HepG2 (cell line): ENCODE data around the gene CHID1.

Source experiments
- RAD21 ChIP-seq: fragments of 450-650 bp; formaldehyde crosslinking; IDR thresholded peaks from 2 replicates; pipeline ENCODE4 v1.5.0; 2020; ENCODE audit warnings: mild to moderate bottlenecking
- ZNF124 ChIP-seq: sonication (generic); formaldehyde crosslinking; IDR thresholded peaks from 2 replicates; pipeline ENCODE4 v1.4.0; 2020; ENCODE audit warnings: missing genetic modification reagents
- ZNF350 ChIP-seq: sonication (generic); formaldehyde crosslinking; IDR thresholded peaks from 2 replicates; pipeline ENCODE4 v1.4.0; 2020; ENCODE audit warnings: mild to moderate bottlenecking, low read depth, missing genetic modification reagents, borderline replicate concordance
- ZNF776 ChIP-seq: sonication (generic); formaldehyde crosslinking; IDR thresholded peaks from 2 replicates; pipeline ENCODE4 v1.4.0; 2020; ENCODE audit warnings: mild to moderate bottlenecking, missing genetic modification reagents
- TF ChIP-seq, protein P1 (sequence below), 2 experiments: IDR thresholded peaks; 2 replicates each; pipeline ENCODE4 v1.6.1; 2011 to 2012; ENCODE audit warnings: low read length in 2 of 2, borderline replicate concordance in 1 of 2, low read depth in 1 of 2, mild to moderate bottlenecking in 1 of 2, moderate library complexity in 1 of 2
- TF ChIP-seq, protein P2 (sequence below): sonication (generic); formaldehyde crosslinking; IDR thresholded peaks from 2 replicates; pipeline ENCODE4 v1.4.0; 2020; ENCODE audit warnings: missing genetic modification reagents

DNA sequence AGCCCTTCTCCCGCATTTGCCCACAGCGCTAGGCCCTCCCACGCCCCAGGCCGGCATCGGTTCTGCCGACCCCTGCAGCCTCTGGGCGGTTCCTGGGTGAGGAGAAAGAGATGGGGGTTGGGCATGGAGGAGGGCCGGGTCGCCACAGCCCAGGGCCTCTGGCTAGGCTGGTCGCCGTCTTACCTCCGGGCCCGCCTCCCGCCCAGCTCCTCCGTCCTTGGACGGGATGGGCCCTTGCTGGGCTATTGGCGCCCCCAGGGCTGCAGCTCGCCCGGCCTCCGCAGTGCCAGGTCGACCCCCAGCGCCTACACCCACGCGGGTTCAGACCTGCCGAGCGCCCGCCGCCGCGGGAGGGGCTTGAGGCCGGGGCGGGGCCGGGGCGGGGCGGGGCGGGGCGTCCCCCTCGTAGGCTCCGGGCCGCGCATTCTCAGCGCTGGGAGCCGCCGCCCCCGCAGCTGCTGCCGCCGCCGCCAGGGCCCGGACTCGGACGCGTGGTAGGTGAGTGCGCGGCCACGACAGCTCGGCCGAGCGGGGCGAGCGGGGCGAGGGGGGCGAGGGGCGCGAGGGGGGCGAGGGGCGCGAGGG is 78.0 kb downstream of the CHID1 start, which contains the start of gene CD151:
- TF ChIP-seq, protein P1, sequence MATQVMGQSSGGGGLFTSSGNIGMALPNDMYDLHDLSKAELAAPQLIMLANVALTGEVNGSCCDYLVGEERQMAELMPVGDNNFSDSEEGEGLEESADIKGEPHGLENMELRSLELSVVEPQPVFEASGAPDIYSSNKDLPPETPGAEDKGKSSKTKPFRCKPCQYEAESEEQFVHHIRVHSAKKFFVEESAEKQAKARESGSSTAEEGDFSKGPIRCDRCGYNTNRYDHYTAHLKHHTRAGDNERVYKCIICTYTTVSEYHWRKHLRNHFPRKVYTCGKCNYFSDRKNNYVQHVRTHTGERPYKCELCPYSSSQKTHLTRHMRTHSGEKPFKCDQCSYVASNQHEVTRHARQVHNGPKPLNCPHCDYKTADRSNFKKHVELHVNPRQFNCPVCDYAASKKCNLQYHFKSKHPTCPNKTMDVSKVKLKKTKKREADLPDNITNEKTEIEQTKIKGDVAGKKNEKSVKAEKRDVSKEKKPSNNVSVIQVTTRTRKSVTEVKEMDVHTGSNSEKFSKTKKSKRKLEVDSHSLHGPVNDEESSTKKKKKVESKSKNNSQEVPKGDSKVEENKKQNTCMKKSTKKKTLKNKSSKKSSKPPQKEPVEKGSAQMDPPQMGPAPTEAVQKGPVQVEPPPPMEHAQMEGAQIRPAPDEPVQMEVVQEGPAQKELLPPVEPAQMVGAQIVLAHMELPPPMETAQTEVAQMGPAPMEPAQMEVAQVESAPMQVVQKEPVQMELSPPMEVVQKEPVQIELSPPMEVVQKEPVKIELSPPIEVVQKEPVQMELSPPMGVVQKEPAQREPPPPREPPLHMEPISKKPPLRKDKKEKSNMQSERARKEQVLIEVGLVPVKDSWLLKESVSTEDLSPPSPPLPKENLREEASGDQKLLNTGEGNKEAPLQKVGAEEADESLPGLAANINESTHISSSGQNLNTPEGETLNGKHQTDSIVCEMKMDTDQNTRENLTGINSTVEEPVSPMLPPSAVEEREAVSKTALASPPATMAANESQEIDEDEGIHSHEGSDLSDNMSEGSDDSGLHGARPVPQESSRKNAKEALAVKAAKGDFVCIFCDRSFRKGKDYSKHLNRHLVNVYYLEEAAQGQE (IDR thresholded peaks at IDR 0.05; ENCODE audit: borderline replicate concordance in 1 of 2, low read depth in 1 of 2, low read length in 2 of 2) = no peak
- TF ChIP-seq, protein P2, sequence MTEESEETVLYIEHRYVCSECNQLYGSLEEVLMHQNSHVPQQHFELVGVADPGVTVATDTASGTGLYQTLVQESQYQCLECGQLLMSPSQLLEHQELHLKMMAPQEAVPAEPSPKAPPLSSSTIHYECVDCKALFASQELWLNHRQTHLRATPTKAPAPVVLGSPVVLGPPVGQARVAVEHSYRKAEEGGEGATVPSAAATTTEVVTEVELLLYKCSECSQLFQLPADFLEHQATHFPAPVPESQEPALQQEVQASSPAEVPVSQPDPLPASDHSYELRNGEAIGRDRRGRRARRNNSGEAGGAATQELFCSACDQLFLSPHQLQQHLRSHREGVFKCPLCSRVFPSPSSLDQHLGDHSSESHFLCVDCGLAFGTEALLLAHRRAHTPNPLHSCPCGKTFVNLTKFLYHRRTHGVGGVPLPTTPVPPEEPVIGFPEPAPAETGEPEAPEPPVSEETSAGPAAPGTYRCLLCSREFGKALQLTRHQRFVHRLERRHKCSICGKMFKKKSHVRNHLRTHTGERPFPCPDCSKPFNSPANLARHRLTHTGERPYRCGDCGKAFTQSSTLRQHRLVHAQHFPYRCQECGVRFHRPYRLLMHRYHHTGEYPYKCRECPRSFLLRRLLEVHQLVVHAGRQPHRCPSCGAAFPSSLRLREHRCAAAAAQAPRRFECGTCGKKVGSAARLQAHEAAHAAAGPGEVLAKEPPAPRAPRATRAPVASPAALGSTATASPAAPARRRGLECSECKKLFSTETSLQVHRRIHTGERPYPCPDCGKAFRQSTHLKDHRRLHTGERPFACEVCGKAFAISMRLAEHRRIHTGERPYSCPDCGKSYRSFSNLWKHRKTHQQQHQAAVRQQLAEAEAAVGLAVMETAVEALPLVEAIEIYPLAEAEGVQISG (CRISPR knock-in tag) = no peak
- TF ChIP-seq RAD21 (CRISPR knock-in tag) = 0 out of 2 replicates have a peak, but pooled peaks have one; percentile 18
- TF ChIP-seq ZNF350 (CRISPR knock-in tag) = no peak
- TF ChIP-seq ZNF124 = no peak
- TF ChIP-seq ZNF776 (CRISPR knock-in tag) = no peak
